ENCODE results near the gene SMCO2.
A peak's percentile ranks its signal among the peaks of the same experiment; 100 is the strongest.

Gene SMCO2

DNA sequence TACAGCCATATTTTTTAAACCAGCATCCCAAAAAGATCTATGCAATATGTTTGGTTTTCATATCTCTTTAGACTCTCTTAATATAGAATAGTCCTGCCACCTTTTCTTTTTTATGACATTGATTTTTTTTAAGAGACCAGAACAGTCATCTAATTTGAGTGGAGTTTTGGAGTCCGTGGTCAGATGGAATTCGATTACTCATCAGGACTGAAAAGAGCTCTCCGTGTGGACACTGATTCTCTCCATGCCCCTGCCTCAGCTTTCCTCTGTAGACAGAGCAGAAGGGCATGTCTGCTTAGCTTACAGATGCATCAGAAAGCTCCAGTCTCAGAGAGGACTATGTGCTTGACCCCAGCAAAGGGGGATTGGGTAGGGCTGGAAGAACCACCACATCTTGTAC lies 27.8 kb downstream of the SMCO2 start:
- Histone ChIP-seq H3K9me3 (ENCODE audit: control insufficient read depth, low read length) (peaks cover 26% of the 10 kb centered on the region), H3K4me1 (ENCODE audit: control insufficient read depth, insufficient read depth, low read length) (peaks cover 15% of the 10 kb centered on the region), H3K9ac (ENCODE audit: low read length) (no peak overlapping the region), H3K27me3 (replicated peaks; ENCODE audit: control insufficient read depth, insufficient read depth, low read length) (no peaks in the 10 kb centered on the region), H3K36me3 (ENCODE audit: control insufficient read depth, insufficient read depth, low read length, severe bottlenecking) (no peaks in the 10 kb centered on the region), H3K4me3 (ENCODE audit: low read length) (peak overlapping the region; percentile 8)
- peak; percentile 74 for DNase-seq (ENCODE audit: low read depth)

DNA sequence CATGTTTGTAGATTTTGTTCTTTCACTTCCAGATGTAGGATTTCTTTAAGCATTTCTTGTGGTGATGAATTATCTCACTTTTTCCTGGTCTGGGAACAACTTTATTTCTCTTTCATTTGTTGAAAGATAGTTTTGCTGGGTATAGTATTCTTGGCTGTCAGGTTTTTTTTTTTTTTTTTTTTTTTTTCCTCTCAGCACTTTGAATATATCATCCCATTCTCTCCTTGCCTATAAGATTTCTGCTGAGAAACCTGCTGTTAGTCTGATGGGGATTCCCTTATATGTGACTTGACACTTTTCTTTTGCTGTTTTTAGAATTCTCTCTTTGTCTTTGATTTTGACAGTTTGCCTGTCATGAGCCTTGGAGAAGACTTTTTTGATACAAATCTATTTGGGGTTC lies 30.5 kb downstream of the SMCO2 start:
- peak overlapping the region; percentile 34 for H3K4me3 ChIP-seq (ENCODE audit: low read length)
- peaks cover 26% of the 10 kb centered on the region for H3K9me3 ChIP-seq (ENCODE audit: control insufficient read depth, low read length)
- H3K27me3 ChIP-seq (replicated peaks; ENCODE audit: control insufficient read depth, insufficient read depth, low read length), result no peaks in the 10 kb centered on the region
- H3K36me3 ChIP-seq (ENCODE audit: control insufficient read depth, insufficient read depth, low read length, severe bottlenecking), result no peaks in the 10 kb centered on the region
- peaks cover 15% of the 10 kb centered on the region for H3K4me1 ChIP-seq (ENCODE audit: control insufficient read depth, insufficient read depth, low read length)
- H3K9ac ChIP-seq (ENCODE audit: low read length), result no peak overlapping the region
- no peak for DNase-seq (ENCODE audit: low read depth)

DNA sequence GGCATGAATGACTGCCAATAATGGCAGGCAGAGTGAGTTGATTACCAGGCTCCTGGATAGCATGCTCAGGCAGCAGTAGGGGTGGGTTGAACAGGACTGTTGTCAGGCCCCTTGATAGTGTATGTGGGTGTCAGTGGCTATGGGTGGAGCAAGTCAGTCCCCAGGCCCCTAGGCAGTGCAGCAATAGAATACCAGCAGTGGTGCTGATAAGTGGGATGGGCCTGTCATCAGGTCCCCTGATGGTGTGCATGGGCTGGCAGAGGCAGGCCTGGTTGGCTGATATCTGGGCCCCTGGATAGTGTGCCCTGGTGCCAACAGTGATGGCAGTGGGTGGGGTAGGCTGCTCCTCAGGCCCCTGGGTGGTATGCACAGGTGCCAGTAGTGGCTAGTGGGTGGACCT lies 32.4 kb downstream of the SMCO2 start:
- peaks cover 9% of the 10 kb centered on the region for H3K4me1 ChIP-seq (ENCODE audit: control insufficient read depth, insufficient read depth, low read length)
- H3K9ac ChIP-seq (ENCODE audit: low read length), result no peak overlapping the region
- no peak for DNase-seq (ENCODE audit: low read depth)
- no peak overlapping the region for H3K4me3 ChIP-seq (ENCODE audit: low read length)
- H3K36me3 ChIP-seq (ENCODE audit: control insufficient read depth, insufficient read depth, low read length, severe bottlenecking), result no peaks in the 10 kb centered on the region
- no peaks in the 10 kb centered on the region for H3K27me3 ChIP-seq (replicated peaks; ENCODE audit: control insufficient read depth, insufficient read depth, low read length)
- peaks cover 26% of the 10 kb centered on the region for H3K9me3 ChIP-seq (ENCODE audit: control insufficient read depth, low read length)

DNA sequence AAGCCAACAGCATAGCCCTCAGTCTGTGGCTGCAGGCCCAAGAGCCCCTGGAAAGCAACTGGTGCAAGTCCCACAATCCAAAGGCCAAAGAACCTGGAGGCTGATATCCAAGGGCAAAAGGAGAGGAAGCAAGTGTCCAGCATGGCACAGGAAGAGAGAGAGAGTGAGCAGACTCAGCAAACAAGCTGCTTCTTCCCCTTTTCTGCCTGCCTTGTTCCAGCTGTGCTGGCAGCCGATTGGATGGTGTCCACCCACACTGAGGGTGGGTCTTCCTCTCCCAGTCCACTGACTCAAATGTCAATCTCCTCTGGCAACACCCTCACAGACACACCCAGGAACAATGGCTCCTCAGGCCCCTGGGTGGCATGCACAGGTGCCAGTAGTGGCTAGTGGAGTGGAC lies 33.5 kb downstream of the SMCO2 start:
- Histone ChIP-seq H3K36me3 (ENCODE audit: control insufficient read depth, insufficient read depth, low read length, severe bottlenecking) (no peaks in the 10 kb centered on the region), H3K9me3 (ENCODE audit: control insufficient read depth, low read length) (peaks cover 26% of the 10 kb centered on the region), H3K9ac (ENCODE audit: low read length) (no peak overlapping the region), H3K4me1 (ENCODE audit: control insufficient read depth, insufficient read depth, low read length) (no peaks in the 10 kb centered on the region), H3K4me3 (ENCODE audit: low read length) (no peak overlapping the region), H3K27me3 (replicated peaks; ENCODE audit: control insufficient read depth, insufficient read depth, low read length) (no peaks in the 10 kb centered on the region)
- DNase-seq (ENCODE audit: low read depth), result no peak

DNA sequence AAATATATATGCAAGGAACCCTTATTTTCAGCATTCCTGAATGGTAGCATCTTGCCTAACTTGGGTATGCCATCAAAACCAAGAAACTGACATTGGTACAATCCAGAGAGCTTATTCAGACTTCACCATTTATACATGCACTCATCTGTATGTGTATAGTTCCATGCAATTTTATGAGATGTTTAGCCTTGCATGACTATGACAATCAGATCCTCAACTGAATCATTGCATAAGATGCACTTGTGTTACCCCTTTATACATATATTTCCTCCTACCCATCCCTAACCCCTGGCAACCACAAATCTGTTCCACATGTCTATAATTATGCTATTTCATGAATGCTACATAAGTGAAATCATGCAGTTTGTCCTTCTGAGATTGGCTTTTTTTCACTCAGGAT lies 40.4 kb downstream of the SMCO2 start:
- Histone ChIP-seq H3K4me1 (ENCODE audit: control insufficient read depth, insufficient read depth, low read length) (no peaks in the 10 kb centered on the region), H3K9ac (ENCODE audit: low read length) (no peak overlapping the region), H3K27me3 (replicated peaks; ENCODE audit: control insufficient read depth, insufficient read depth, low read length) (no peaks in the 10 kb centered on the region), H3K4me3 (ENCODE audit: low read length) (no peak overlapping the region), H3K9me3 (ENCODE audit: control insufficient read depth, low read length) (no peaks in the 10 kb centered on the region), H3K36me3 (ENCODE audit: control insufficient read depth, insufficient read depth, low read length, severe bottlenecking) (no peaks in the 10 kb centered on the region)
- peak; percentile 30 for DNase-seq (ENCODE audit: low read depth)

DNA sequence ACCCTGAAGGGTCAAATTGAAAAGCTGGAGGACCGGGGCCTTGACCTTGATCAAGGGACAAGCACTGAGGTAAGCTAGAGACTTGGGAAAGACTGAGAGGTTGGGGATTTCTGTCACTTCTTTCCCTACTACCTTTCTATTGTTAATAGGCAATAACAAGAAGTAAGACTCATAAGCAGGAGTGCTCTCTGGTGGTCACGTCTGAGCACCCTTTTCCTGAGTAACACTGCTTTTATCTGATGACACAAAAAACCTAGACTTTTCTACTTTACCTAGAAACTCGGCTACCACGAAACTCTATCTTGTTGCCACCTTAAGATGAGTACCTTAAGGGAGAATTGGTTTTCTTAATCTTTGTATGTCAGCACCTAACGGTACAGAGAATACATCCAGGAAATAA lies 41.9 kb downstream of the SMCO2 start:
- no peak for DNase-seq (ENCODE audit: low read depth)
- Histone ChIP-seq H3K9me3 (ENCODE audit: control insufficient read depth, low read length) (no peaks in the 10 kb centered on the region), H3K9ac (ENCODE audit: low read length) (no peak overlapping the region), H3K27me3 (replicated peaks; ENCODE audit: control insufficient read depth, insufficient read depth, low read length) (no peaks in the 10 kb centered on the region), H3K4me1 (ENCODE audit: control insufficient read depth, insufficient read depth, low read length) (no peaks in the 10 kb centered on the region), H3K4me3 (ENCODE audit: low read length) (no peak overlapping the region), H3K36me3 (ENCODE audit: control insufficient read depth, insufficient read depth, low read length, severe bottlenecking) (no peaks in the 10 kb centered on the region)

DNA sequence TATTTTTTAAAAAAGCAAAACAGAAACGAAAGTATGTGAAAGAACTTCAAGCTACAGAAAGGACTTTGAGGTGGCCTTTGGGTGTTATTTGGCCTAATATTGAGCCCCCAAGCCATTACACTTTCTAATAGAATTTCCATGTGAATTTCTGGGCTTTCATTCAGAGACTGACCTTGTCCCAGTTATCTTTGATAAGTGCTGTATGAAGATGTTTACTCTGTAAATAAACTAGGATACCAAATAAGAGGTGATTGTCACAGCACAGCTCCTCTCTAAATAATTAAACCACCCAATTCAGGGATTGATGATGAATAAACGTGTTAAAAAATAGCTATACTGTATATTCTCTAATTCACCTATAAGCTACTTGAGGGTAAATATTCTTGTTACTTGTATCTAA lies 44.7 kb downstream of the SMCO2 start:
- Histone ChIP-seq H3K9me3 (ENCODE audit: control insufficient read depth, low read length) (no peaks in the 10 kb centered on the region), H3K27me3 (replicated peaks; ENCODE audit: control insufficient read depth, insufficient read depth, low read length) (no peaks in the 10 kb centered on the region), H3K9ac (ENCODE audit: low read length) (no peak overlapping the region), H3K4me1 (ENCODE audit: control insufficient read depth, insufficient read depth, low read length) (no peaks in the 10 kb centered on the region), H3K4me3 (ENCODE audit: low read length) (no peak overlapping the region), H3K36me3 (ENCODE audit: control insufficient read depth, insufficient read depth, low read length, severe bottlenecking) (no peaks in the 10 kb centered on the region)
- no peak for DNase-seq (ENCODE audit: low read depth)

DNA sequence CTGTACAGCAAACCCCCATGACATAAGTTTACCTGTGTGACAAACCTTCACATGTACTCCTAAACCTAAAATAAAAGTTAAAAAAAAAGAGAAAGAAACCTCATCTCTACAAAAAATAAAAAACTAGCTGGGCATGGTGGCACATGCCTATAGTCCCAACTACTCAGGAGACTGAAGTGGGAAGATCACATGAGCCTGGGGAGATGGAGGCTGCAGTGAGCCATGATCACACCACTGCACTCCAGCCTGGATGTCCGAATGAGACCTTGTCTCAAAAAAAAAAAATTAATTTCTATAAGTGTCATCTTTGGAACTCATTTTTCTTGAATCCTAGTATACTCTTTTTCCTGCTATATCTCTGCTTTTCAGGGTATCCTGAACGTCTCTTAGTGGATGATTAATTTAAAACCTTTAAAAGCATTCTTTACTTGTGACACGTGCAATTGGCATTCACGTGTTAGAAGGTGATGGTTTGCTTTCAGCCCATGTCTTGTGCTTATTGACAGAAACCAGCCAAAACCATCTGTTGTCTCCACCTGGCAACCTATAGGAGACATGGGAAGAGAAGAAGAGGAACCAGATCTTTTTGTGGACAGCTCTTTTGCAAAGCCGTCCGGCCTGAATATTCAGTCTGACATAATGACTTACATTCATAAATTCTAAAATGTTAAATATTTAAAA lies 46.9 kb downstream of the SMCO2 start:
- no peak for DNase-seq (ENCODE audit: low read depth)
- Histone ChIP-seq H3K9ac (ENCODE audit: low read length) (no peak overlapping the region), H3K4me3 (ENCODE audit: low read length) (no peak overlapping the region), H3K27me3 (replicated peaks; ENCODE audit: control insufficient read depth, insufficient read depth, low read length) (no peaks in the 10 kb centered on the region), H3K36me3 (ENCODE audit: control insufficient read depth, insufficient read depth, low read length, severe bottlenecking) (no peaks in the 10 kb centered on the region), H3K4me1 (ENCODE audit: control insufficient read depth, insufficient read depth, low read length) (no peaks in the 10 kb centered on the region), H3K9me3 (ENCODE audit: control insufficient read depth, low read length) (no peaks in the 10 kb centered on the region)

DNA sequence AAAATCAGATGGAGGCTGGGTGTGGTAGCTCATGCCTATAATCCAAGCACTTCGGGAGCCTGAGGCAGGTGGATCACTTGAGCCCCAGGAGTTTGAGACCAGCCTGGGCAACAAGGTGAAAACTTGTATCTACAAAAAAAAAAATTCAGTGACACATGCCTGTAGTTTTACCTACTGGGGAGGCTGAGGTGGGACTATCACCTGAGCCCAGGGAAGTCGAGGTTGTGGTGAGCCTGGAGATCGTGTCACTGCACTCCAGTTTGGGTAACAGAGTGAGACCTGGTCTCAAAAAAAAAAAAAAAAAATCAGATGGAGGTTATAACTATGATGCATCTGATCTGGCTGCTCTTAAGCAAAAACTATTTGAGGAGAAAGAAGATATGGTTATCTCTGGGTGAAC lies 50.9 kb downstream of the SMCO2 start:
- Histone ChIP-seq H3K4me3 (ENCODE audit: low read length) (no peak overlapping the region), H3K4me1 (ENCODE audit: control insufficient read depth, insufficient read depth, low read length) (no peaks in the 10 kb centered on the region), H3K36me3 (ENCODE audit: control insufficient read depth, insufficient read depth, low read length, severe bottlenecking) (no peaks in the 10 kb centered on the region), H3K9ac (ENCODE audit: low read length) (no peak overlapping the region), H3K27me3 (replicated peaks; ENCODE audit: control insufficient read depth, insufficient read depth, low read length) (no peaks in the 10 kb centered on the region), H3K9me3 (ENCODE audit: control insufficient read depth, low read length) (no peaks in the 10 kb centered on the region)
- DNase-seq (ENCODE audit: low read depth), result no peak

DNA sequence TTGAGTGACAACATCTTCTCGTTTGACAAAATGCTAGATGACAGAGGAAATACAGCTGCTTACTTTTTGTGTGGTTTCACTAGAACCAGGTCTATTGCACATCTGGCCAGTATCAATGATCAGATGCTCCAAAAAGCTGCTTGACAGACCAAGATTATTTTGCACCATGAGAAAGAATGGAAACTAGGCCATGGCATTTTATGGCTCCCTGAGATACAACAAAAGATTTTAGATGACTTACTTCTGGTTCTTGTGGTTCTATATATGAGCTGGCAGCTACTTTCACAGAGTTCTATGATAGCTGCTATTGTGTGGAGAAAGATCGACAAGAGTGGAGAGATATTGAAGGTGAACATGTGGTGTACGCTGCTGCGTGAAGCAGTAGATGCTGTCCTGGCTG lies 51.6 kb downstream of the SMCO2 start:
- Histone ChIP-seq H3K4me3 (ENCODE audit: low read length) (no peak overlapping the region), H3K4me1 (ENCODE audit: control insufficient read depth, insufficient read depth, low read length) (no peaks in the 10 kb centered on the region), H3K9ac (ENCODE audit: low read length) (no peak overlapping the region), H3K27me3 (replicated peaks; ENCODE audit: control insufficient read depth, insufficient read depth, low read length) (no peaks in the 10 kb centered on the region), H3K36me3 (ENCODE audit: control insufficient read depth, insufficient read depth, low read length, severe bottlenecking) (no peaks in the 10 kb centered on the region), H3K9me3 (ENCODE audit: control insufficient read depth, low read length) (no peaks in the 10 kb centered on the region)
- no peak for DNase-seq (ENCODE audit: low read depth)

DNA sequence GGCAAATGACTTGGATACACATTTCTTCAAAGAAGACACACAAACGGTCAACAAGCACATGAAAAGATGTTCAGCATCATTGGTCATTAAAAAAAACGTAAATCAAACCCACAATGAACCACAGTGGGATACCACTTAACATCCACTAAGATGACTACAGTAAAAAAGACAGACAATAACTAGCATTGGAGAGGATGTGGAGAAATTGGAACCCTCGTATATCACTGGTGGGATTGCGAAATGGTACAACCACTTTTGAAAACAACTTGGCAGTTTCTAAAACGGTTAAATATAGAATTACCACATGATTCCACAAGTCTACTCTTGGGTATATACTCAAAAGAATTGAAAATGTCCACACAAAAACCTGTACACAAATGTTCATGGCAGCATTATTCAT lies 52.2 kb downstream of the SMCO2 start:
- Histone ChIP-seq H3K4me1 (ENCODE audit: control insufficient read depth, insufficient read depth, low read length) (no peaks in the 10 kb centered on the region), H3K9me3 (ENCODE audit: control insufficient read depth, low read length) (no peaks in the 10 kb centered on the region), H3K36me3 (ENCODE audit: control insufficient read depth, insufficient read depth, low read length, severe bottlenecking) (no peaks in the 10 kb centered on the region), H3K4me3 (ENCODE audit: low read length) (no peak overlapping the region), H3K9ac (ENCODE audit: low read length) (no peak overlapping the region), H3K27me3 (replicated peaks; ENCODE audit: control insufficient read depth, insufficient read depth, low read length) (no peaks in the 10 kb centered on the region)
- no peak for DNase-seq (ENCODE audit: low read depth)

DNA sequence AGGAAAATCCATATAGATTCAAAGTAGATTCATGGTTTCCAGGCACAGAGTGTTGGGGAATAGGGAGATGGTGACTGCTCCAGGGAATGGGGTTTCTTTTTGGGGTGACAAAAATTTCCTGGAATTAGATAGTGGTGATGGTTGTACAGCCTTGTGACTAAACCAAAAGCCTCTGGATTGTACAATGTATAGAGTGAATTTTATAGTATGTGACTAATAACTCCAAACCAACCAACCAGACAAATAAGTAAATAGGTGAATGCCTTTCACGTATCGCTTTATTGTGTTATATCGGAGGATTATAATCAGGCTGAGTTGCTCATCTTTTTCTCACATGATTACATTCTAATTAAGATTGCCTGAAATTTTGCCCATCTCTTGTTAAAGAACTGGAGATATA lies 52.8 kb downstream of the SMCO2 start:
- no peaks in the 10 kb centered on the region for H3K27me3 ChIP-seq (replicated peaks; ENCODE audit: control insufficient read depth, insufficient read depth, low read length)
- H3K9ac ChIP-seq (ENCODE audit: low read length), result no peak overlapping the region
- H3K36me3 ChIP-seq (ENCODE audit: control insufficient read depth, insufficient read depth, low read length, severe bottlenecking), result no peaks in the 10 kb centered on the region
- H3K4me1 ChIP-seq (ENCODE audit: control insufficient read depth, insufficient read depth, low read length), result peaks cover 5% of the 10 kb centered on the region
- no peak overlapping the region for H3K4me3 ChIP-seq (ENCODE audit: low read length)
- no peak for DNase-seq (ENCODE audit: low read depth)
- no peaks in the 10 kb centered on the region for H3K9me3 ChIP-seq (ENCODE audit: control insufficient read depth, low read length)

All from adipocyte (in vitro differentiated cells).